K562 (cell line): ENCODE data around the gene DNMT1. TPM values are rescaled to one million over a fixed set of nuclear protein-coding genes. Genes with fewer than 3 reads are reported as not detected.

Experiments used
- ATF7 ChIP-seq: fragments of 450-650 bp; IDR thresholded peaks from 2 replicates; pipeline ENCODE4 v1.7.1; 2014; ENCODE audit warnings: mild to moderate bottlenecking, moderate library complexity
- BDP1 ChIP-seq: IDR thresholded peaks from 3 replicates; pipeline ENCODE4 v1.6.1; 2011; ENCODE audit not compliant: insufficient read length, insufficient read depth
- EGR1 ChIP-seq: fragments of 450-650 bp; conservative IDR thresholded peaks from 2 replicates; pipeline ENCODE4 v1.6.1; 2017; ENCODE audit warnings: mild to moderate bottlenecking
- ELK3 ChIP-seq: fragments of 450-650 bp; formaldehyde crosslinking; IDR thresholded peaks from 2 replicates; pipeline ENCODE4 v1.4.0; 2020; ENCODE audit warnings: mild to moderate bottlenecking
- GTF2A2 ChIP-seq: IDR thresholded peaks from 2 replicates; pipeline ENCODE4 v1.6.1; 2016; ENCODE audit warnings: mild to moderate bottlenecking, missing genetic modification characterization, missing compliant biosample characterization
- HBP1 ChIP-seq: fragments of 450-650 bp; formaldehyde crosslinking; IDR thresholded peaks from 2 replicates; pipeline ENCODE4 v1.4.0; 2022; ENCODE audit warnings: missing genetic modification characterization
- JUN ChIP-seq, 2 experiments: sonication (generic) in 1 of 2; formaldehyde crosslinking in 1 of 2; IDR thresholded peaks; 2 replicates each; pipeline versions ENCODE4 v1.6.1 to v1.8.0; 2012 to 2022; ENCODE audit warnings: borderline replicate concordance in 2 of 2, mild to moderate bottlenecking in 2 of 2, improper control_type of control experiment in 1 of 2, low read depth in 1 of 2, low read length in 1 of 2, missing genetic modification reagents in 1 of 2
- PHF8 ChIP-seq: fragments of 200-600 bp; sonication (generic); IDR thresholded peaks from 2 replicates; pipeline ENCODE4 v1.6.1; 2012; ENCODE audit warnings: mixed run types, mild to moderate bottlenecking, inconsistent platforms, low read length, moderate library complexity, borderline replicate concordance
- POLR2A ChIP-seq: fragments of 450-650 bp; conservative IDR thresholded peaks from 2 replicates; pipeline ENCODE4 v1.6.1; 2016
- RB1 ChIP-seq: fragments of 450-650 bp; IDR thresholded peaks from 2 replicates; pipeline ENCODE4 v1.6.1; 2017; ENCODE audit warnings: low read depth, mild to moderate bottlenecking
- RBFOX2 ChIP-seq: fragments of 200-400 bp; formaldehyde crosslinking; IDR thresholded peaks from 2 replicates; pipeline ENCODE4 v1.6.1; 2017; ENCODE audit warnings: low read depth, mild to moderate bottlenecking, low read length, moderate library complexity
- SRSF3 ChIP-seq: fragments of 200-400 bp; formaldehyde crosslinking; IDR thresholded peaks from 2 replicates; pipeline ENCODE4 v1.6.1; 2016; ENCODE audit warnings: mild to moderate bottlenecking, low read length, moderate library complexity; ENCODE audit not compliant: insufficient read depth
- TAF9B ChIP-seq: fragments of 450-650 bp; IDR thresholded peaks from 2 replicates; pipeline ENCODE4 v1.6.1; 2018; ENCODE audit warnings: mild to moderate bottlenecking; ENCODE audit not compliant: partially characterized antibody
- UBTF ChIP-seq, 2 experiments: IDR thresholded peaks; 2 replicates each; pipeline ENCODE4 v1.6.1; 2012; ENCODE audit warnings: improper control_type of control experiment in 2 of 2, low read depth in 2 of 2, low read length in 2 of 2, borderline replicate concordance in 1 of 2
- USF1 ChIP-seq: sonication (generic); formaldehyde crosslinking; IDR thresholded peaks from 2 replicates; pipeline ENCODE4 v1.9.0; 2022; ENCODE audit warnings: mild to moderate bottlenecking, missing genetic modification reagents
- ZEB2 ChIP-seq: fragments of 450-650 bp; IDR thresholded peaks from 2 replicates; pipeline ENCODE4 v1.6.1; 2016
- ZNF311 ChIP-seq: fragments of 250-450 bp; sonication (Bioruptor Pico); IDR thresholded peaks from 2 replicates; pipeline ENCODE4 v1.4.0; 2020; ENCODE audit warnings: mild to moderate bottlenecking, moderate library complexity
- ZNF316 ChIP-seq: fragments of 450-650 bp; IDR thresholded peaks from 2 replicates; pipeline ENCODE4 v1.6.1; 2016
- ZNF431 ChIP-seq: sonication (generic); formaldehyde crosslinking; IDR thresholded peaks from 2 replicates; pipeline ENCODE4 v1.8.0; 2022; ENCODE audit warnings: mild to moderate bottlenecking, missing genetic modification reagents
- ZZZ3 ChIP-seq: fragments of 450-650 bp; IDR thresholded peaks from 2 replicates; pipeline ENCODE4 v1.6.1; 2016; ENCODE audit warnings: antibody characterized with exemption, mild to moderate bottlenecking, moderate library complexity
- polyA plus RNA-seq, 8 experiments: library from polyadenylated mRNA; depleted of rRNA in 4 of 8; stranded (reverse) in 5 of 8; unstranded in 3 of 8; fragments of >200 nt; fragmentation: Nextera tagmentation in 2 of 8; fragmentation: Illumina TruSeq in 1 of 8; extraction: Ambion mirVana in 2 of 8; extraction: Trizol in 1 of 8; gene quantifications; 2 replicates each; pipeline versions ENCODE4 v1.2.1 to v1.2.3, GENCODE V29; 2011 to 2014; ENCODE audit warnings: inconsistent platforms in 1 of 8, missing spikeins in 1 of 8
- total RNA-seq, 7 experiments: library from RNA; depleted of rRNA in 6 of 7; stranded (reverse); fragments of >200 nt in 6 of 7; fragmentation: Illumina TruSeq in 2 of 7; extraction: Trizol in 2 of 7; gene quantifications; 2 replicates each; pipeline versions ENCODE4 v1.2.1 to v1.2.3, GENCODE V29; 2011 to 2021; ENCODE audit warnings: low replicate concordance in 1 of 7

Gene DNMT1
- total and polyA plus RNA-seq, 9 of the 15 experiments (the other 6 are each of a cell fraction or from before 2014, with no cell fraction given): 80.1 to 271 (median 121) TPM

GRCh38 chr19:10230861-10231611 lies 36.3 kb upstream of the DNMT1 start, which contains the start of gene S1PR2 (continued):
- no peak for TF ChIP-seq HBP1 (CRISPR knock-in tag)
- peak in 1 of 2 experiments; percentile 79; a peak in 1 of 4 replicates for TF ChIP-seq UBTF (IDR thresholded peaks at IDR 0.05; ENCODE audit: borderline replicate concordance in 1 of 2, low read depth in 2 of 2, low read length in 2 of 2)
- TF ChIP-seq USF1: no peak
- TF ChIP-seq JUN (IDR thresholded peaks at IDR 0.05; ENCODE audit: borderline replicate concordance, low read depth, low read length): no peak
- TF ChIP-seq JUN (CRISPR knock-in tag; IDR thresholded peaks at IDR 0.05; ENCODE audit: borderline replicate concordance): no peak
- no peak for TF ChIP-seq GTF2A2 (tag)
- TF ChIP-seq SRSF3: no peak
- TF ChIP-seq ZZZ3: no peak
- no peak for TF ChIP-seq TAF9B
- TF ChIP-seq EGR1: peak; percentile 15
- TF ChIP-seq ZNF311 (CRISPR knock-in tag): no peak
- TF ChIP-seq ELK3: no peak
- TF ChIP-seq ZNF431: no peak
- TF ChIP-seq ZNF316: no peak
- peak; percentile 79 for TF ChIP-seq RBFOX2
- TF ChIP-seq RB1: peak; percentile 76
- TF ChIP-seq BDP1: no peak
- peak; percentile 76; the same call in 1 of the 2 replicates for TF ChIP-seq PHF8
- TF ChIP-seq POLR2A: peak; percentile 75
- TF ChIP-seq ZEB2: no peak
- peak; percentile 75; the same call in 1 of the 2 replicates for TF ChIP-seq ATF7
